ENCODE data around the gene RABGEF1. TPM values are rescaled to one million over a fixed set of nuclear protein-coding genes. Genes with fewer than 3 reads are reported as not detected.

Gene RABGEF1
- polyA plus RNA-seq, 1 of the 3 experiments (the other 2 are of a cell fraction): 25.6 TPM

DNA sequence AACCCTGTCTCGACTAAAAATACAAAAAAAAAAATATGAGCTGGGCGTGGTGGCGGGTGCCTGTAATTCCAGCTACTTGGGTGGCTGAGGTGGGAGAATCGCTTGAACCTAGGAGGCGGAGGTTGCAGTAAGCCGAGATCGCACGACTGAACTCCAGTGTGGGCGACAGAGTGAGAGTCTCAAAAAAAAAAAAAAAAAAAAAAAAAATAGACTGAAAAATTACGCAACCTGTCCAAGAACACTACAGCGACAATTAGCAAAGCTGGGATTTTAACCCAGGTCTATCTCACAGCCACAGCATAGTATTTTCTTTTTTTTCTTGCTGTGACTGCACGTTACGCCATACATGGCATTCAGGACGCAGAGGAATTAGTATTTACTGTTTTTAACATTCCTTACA is 1.1 kb upstream of the RABGEF1 start:
- ChIA-PET CTCF (interaction anchor here (2.0 kb wide), 1 partner anchor 182 kb away, joined by 9 read pairs; no protein-coding TSS in a partner anchor), POLR2A (interaction anchor here (0.9 to 1.4 kb wide), 5 partner anchors 8 to 85 kb away, joined by 3 to 9 read pairs (median 4); no protein-coding TSS in a partner anchor)
- H3K79me2 ChIP-seq (ENCODE audit: insufficient read depth): peaks cover 73% of the 10 kb centered on the region
- peaks cover 33% of the 10 kb centered on the region for H3F3A ChIP-seq (replicated peaks; ENCODE audit: insufficient read depth)
- peak overlapping the region; percentile 95 for H3K9ac ChIP-seq
- H3K9me3 ChIP-seq: no peaks in the 10 kb centered on the region
- TF ChIP-seq ELF1 (IDR thresholded peaks at IDR 0.05) (no peak), YY1 (IDR thresholded peaks at IDR 0.05; ENCODE audit: low read depth) (no peak), TCF12 (IDR thresholded peaks at IDR 0.05) (no peak), GATA2 (CRISPR knock-in tag; IDR thresholded peaks at IDR 0.05) (no peak), RXRA (IDR thresholded peaks at IDR 0.05; ENCODE audit: borderline replicate concordance, low read depth) (no peak), FOXM1 (IDR thresholded peaks at IDR 0.05; ENCODE audit: low read depth) (no peak), RCOR1 (IDR thresholded peaks at IDR 0.05; ENCODE audit: low read length) (no peak), TEAD4 (IDR thresholded peaks at IDR 0.05; ENCODE audit: borderline replicate concordance, insufficient read depth) (no peak)
- TF ChIP-seq, protein P1, sequence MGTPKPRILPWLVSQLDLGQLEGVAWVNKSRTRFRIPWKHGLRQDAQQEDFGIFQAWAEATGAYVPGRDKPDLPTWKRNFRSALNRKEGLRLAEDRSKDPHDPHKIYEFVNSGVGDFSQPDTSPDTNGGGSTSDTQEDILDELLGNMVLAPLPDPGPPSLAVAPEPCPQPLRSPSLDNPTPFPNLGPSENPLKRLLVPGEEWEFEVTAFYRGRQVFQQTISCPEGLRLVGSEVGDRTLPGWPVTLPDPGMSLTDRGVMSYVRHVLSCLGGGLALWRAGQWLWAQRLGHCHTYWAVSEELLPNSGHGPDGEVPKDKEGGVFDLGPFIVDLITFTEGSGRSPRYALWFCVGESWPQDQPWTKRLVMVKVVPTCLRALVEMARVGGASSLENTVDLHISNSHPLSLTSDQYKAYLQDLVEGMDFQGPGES (IDR thresholded peaks at IDR 0.05; ENCODE audit: low read depth, low read length): no peak
- DNase-seq: no peak
- peak overlapping the region in 1 of 2 experiments; percentile 96; a peak in 2 of 4 replicates for H3K27ac ChIP-seq (ENCODE audit: low read depth in 2 of 2, low read length in 1 of 2)
- WGBS (ENCODE audit: low lambda C conversion rate): 92% methylated on average over 14 of the region's 14 CpGs
- peak overlapping the region; percentile 64 to 92 for H3K4me3 ChIP-seq (ENCODE audit: low read depth in 2 of 2, low read length in 1 of 2)
- no peaks in the 10 kb centered on the region; a peak in 2 of 4 replicates for H3K4me1 ChIP-seq (ENCODE audit: control insufficient read depth in 1 of 2, insufficient read depth in 2 of 2, low read depth in 1 of 2, low read length in 1 of 2)
- no peaks in the 10 kb centered on the region for H3K9me2 ChIP-seq
- peak overlapping the region; percentile 83; the same call in 1 of the 2 replicates for H2AFZ ChIP-seq (ENCODE audit: low read depth)
- H4K20me1 ChIP-seq (ENCODE audit: insufficient read depth): 0 out of 2 replicates have a peak, but pooled peaks cover 7% of the 10 kb centered on the region
- no peaks in the 10 kb centered on the region for H3K27me3 ChIP-seq (ENCODE audit: insufficient read depth)
- peaks cover 0 to 32% of the 10 kb centered on the region in 2 experiments for H3K36me3 ChIP-seq (replicated peaks in 1 of 2; ENCODE audit: control insufficient read depth in 1 of 2, insufficient read depth in 2 of 2, low read length in 1 of 2)
- peak overlapping the region; percentile 94 for H3K4me2 ChIP-seq

DNA sequence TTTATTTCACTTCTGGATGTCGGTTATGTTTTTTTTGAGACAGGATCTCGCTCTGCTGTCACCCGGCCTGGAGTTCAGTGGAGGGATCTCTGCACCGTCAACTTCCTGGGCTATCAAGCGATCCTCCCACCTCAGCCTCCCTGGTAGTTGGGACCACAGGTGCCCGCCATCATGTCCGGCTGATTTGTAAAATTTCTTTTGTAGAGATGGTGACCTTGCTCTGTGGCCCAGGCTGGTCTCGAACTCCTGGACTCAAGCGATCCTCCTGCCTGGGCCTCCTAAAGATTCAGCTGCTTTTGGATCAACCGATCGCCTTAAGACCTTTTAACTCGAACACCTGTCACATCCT is 606 bp upstream of the RABGEF1 start:
- POLR2A ChIA-PET: interaction anchor here (0.9 to 1.4 kb wide), 7 partner anchors 8 to 105 kb away, joined by 3 to 9 read pairs (median 4); no protein-coding TSS in a partner anchor
- no peak for DNase-seq
- H3K36me3 ChIP-seq (replicated peaks in 1 of 2; ENCODE audit: control insufficient read depth in 1 of 2, insufficient read depth in 2 of 2, low read length in 1 of 2): peaks cover 0 to 32% of the 10 kb centered on the region in 2 experiments
- peaks cover 78% of the 10 kb centered on the region for H3K79me2 ChIP-seq (ENCODE audit: insufficient read depth)
- H3K4me3 ChIP-seq (ENCODE audit: low read depth in 2 of 2, low read length in 1 of 2): peak overlapping the region; percentile 64 to 92
- peaks cover 7% of the 10 kb centered on the region; the same call in 1 of the 2 replicates for H4K20me1 ChIP-seq (ENCODE audit: insufficient read depth)
- no peak for TF ChIP-seq MXI1 (IDR thresholded peaks at IDR 0.05; ENCODE audit: low read depth, low read length)
- TF ChIP-seq YY1 (IDR thresholded peaks at IDR 0.05; ENCODE audit: low read depth): peak; percentile 57
- TF ChIP-seq FOXJ3 (CRISPR knock-in tag; IDR thresholded peaks at IDR 0.05): no peak
- TF ChIP-seq, protein P2, sequence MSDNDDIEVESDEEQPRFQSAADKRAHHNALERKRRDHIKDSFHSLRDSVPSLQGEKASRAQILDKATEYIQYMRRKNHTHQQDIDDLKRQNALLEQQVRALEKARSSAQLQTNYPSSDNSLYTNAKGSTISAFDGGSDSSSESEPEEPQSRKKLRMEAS (IDR thresholded peaks at IDR 0.05; ENCODE audit: low read depth): no peak
- no peak for TF ChIP-seq RXRA (IDR thresholded peaks at IDR 0.05; ENCODE audit: borderline replicate concordance, low read depth)
- H3K9me3 ChIP-seq: no peaks in the 10 kb centered on the region
- H3K27me3 ChIP-seq (ENCODE audit: insufficient read depth): no peaks in the 10 kb centered on the region
- H3F3A ChIP-seq (replicated peaks; ENCODE audit: insufficient read depth): peaks cover 29% of the 10 kb centered on the region
- H3K9me2 ChIP-seq: no peaks in the 10 kb centered on the region
- H2AFZ ChIP-seq (ENCODE audit: low read depth): peak overlapping the region; percentile 83
- no peaks in the 10 kb centered on the region; a peak in 2 of 4 replicates for H3K4me1 ChIP-seq (ENCODE audit: control insufficient read depth in 1 of 2, insufficient read depth in 2 of 2, low read depth in 1 of 2, low read length in 1 of 2)
- H3K27ac ChIP-seq (ENCODE audit: low read depth in 2 of 2, low read length in 1 of 2): peak overlapping the region; percentile 79 to 96
- WGBS (ENCODE audit: low lambda C conversion rate): 11% methylated on average over 12 of the region's 12 CpGs
- peak overlapping the region; percentile 95 for H3K9ac ChIP-seq
- peak overlapping the region; percentile 94 for H3K4me2 ChIP-seq
- CTCF ChIA-PET: interaction anchor here (2.0 kb wide), 1 partner anchor 182 kb away, joined by 9 read pairs; no protein-coding TSS in a partner anchor
